ENCODE data around the gene UNC79.
"Not testable (repeated sequence)": the region's sequence is repeated elsewhere in the genome, so short reads cannot be mapped to it uniquely, and the experiment has no call there.

UNC79 gene

GRCh38 chr14:93462479-93462878 lies 31.7 kb downstream of the UNC79 start:
- Histone ChIP-seq H3K9ac (ENCODE audit: insufficient read length, low read depth) (no peak overlapping the region), H3K36me3 (ENCODE audit: insufficient read depth, insufficient read length, low read length) (no peaks in the 10 kb centered on the region), H3K4me3 (ENCODE audit: insufficient read length, low read depth) (no peak overlapping the region), H3K9me3 (ENCODE audit: insufficient read depth, low read length) (no peaks in the 10 kb centered on the region), H3K4me1 (ENCODE audit: insufficient read depth, insufficient read length) (no peaks in the 10 kb centered on the region), H3K27me3 (ENCODE audit: insufficient read depth, insufficient read length) (no peaks in the 10 kb centered on the region)
- no peak for DNase-seq (ENCODE audit: low read depth, low spot score)
- TF ChIP-seq SUZ12 (IDR thresholded peaks at IDR 0.05; ENCODE audit: extremely low read depth, insufficient read depth, insufficient read length): no peak
- TF ChIP-seq ZNF274 (IDR thresholded peaks at IDR 0.05; ENCODE audit: low read depth, low read length): no peak
- no peak for TF ChIP-seq YY1 (IDR thresholded peaks at IDR 0.05; ENCODE audit: insufficient read depth, insufficient read length)

DNA sequence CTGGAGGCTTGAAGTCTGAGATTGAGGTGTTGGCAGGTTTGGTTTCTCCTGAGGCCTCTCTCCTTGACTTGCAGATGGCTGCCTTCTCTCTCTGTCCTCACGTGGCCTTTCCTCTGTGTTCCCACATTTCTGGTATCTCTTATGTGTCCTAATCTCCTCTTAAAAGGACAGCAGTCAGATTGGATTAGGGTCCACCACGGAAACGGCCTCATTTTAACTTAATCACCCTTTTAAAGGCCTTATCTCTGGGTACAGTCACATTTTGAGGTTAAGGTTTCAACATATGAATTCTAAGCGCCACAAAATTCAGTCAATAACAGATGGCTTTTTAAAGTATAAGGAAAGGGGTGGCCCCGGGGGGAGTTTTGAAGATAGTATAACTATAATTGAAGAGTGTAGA lies 33.5 kb downstream of the UNC79 start:
- no peaks in the 10 kb centered on the region for H3K4me1 ChIP-seq (ENCODE audit: insufficient read depth, insufficient read length)
- no peaks in the 10 kb centered on the region for H3K9me3 ChIP-seq (ENCODE audit: insufficient read depth, low read length)
- no peak overlapping the region for H3K9ac ChIP-seq (ENCODE audit: insufficient read length, low read depth)
- H3K36me3 ChIP-seq (ENCODE audit: insufficient read depth, insufficient read length, low read length): no peaks in the 10 kb centered on the region
- DNase-seq (ENCODE audit: low read depth, low spot score): no peak
- TF ChIP-seq SUZ12 (IDR thresholded peaks at IDR 0.05; ENCODE audit: extremely low read depth, insufficient read depth, insufficient read length) (no peak), YY1 (IDR thresholded peaks at IDR 0.05; ENCODE audit: insufficient read depth, insufficient read length) (no peak), ZNF274 (IDR thresholded peaks at IDR 0.05; ENCODE audit: low read depth, low read length) (no peak)
- H3K27me3 ChIP-seq (ENCODE audit: insufficient read depth, insufficient read length): no peaks in the 10 kb centered on the region
- H3K4me3 ChIP-seq (ENCODE audit: insufficient read length, low read depth): no peak overlapping the region

GRCh38 chr14:93475471-93475870 lies 44.7 kb downstream of the UNC79 start:
- no peak for DNase-seq (ENCODE audit: low read depth, low spot score)
- H3K36me3 ChIP-seq (ENCODE audit: insufficient read depth, insufficient read length, low read length): no peaks in the 10 kb centered on the region
- no peaks in the 10 kb centered on the region for H3K9me3 ChIP-seq (ENCODE audit: insufficient read depth, low read length)
- no peaks in the 10 kb centered on the region for H3K4me1 ChIP-seq (ENCODE audit: insufficient read depth, insufficient read length)
- TF ChIP-seq YY1 (IDR thresholded peaks at IDR 0.05; ENCODE audit: insufficient read depth, insufficient read length) (no peak), ZNF274 (IDR thresholded peaks at IDR 0.05; ENCODE audit: low read depth, low read length) (no peak), SUZ12 (IDR thresholded peaks at IDR 0.05; ENCODE audit: extremely low read depth, insufficient read depth, insufficient read length) (no peak)
- no peak overlapping the region for H3K9ac ChIP-seq (ENCODE audit: insufficient read length, low read depth)
- no peak overlapping the region for H3K4me3 ChIP-seq (ENCODE audit: insufficient read length, low read depth)
- no peaks in the 10 kb centered on the region for H3K27me3 ChIP-seq (ENCODE audit: insufficient read depth, insufficient read length)

GRCh38 chr14:93476305-93476704 lies 45.6 kb downstream of the UNC79 start:
- Histone ChIP-seq H3K27me3 (ENCODE audit: insufficient read depth, insufficient read length) (no peaks in the 10 kb centered on the region), H3K36me3 (ENCODE audit: insufficient read depth, insufficient read length, low read length) (no peaks in the 10 kb centered on the region), H3K4me3 (ENCODE audit: insufficient read length, low read depth) (no peak overlapping the region), H3K9ac (ENCODE audit: insufficient read length, low read depth) (no peak overlapping the region), H3K9me3 (ENCODE audit: insufficient read depth, low read length) (no peaks in the 10 kb centered on the region), H3K4me1 (ENCODE audit: insufficient read depth, insufficient read length) (no peaks in the 10 kb centered on the region)
- TF ChIP-seq YY1 (IDR thresholded peaks at IDR 0.05; ENCODE audit: insufficient read depth, insufficient read length): no peak
- TF ChIP-seq SUZ12 (IDR thresholded peaks at IDR 0.05; ENCODE audit: extremely low read depth, insufficient read depth, insufficient read length): no peak
- no peak for TF ChIP-seq ZNF274 (IDR thresholded peaks at IDR 0.05; ENCODE audit: low read depth, low read length)
- no peak for DNase-seq (ENCODE audit: low read depth, low spot score)

- H3K4me1 ChIP-seq (ENCODE audit: insufficient read depth, insufficient read length); H3K27me3 ChIP-seq (ENCODE audit: insufficient read depth, insufficient read length); DNase-seq (ENCODE audit: low read depth, low spot score); H3K36me3 ChIP-seq (ENCODE audit: insufficient read depth, insufficient read length, low read length); H3K4me3 ChIP-seq (ENCODE audit: insufficient read length, low read depth); H3K9ac ChIP-seq (ENCODE audit: insufficient read length, low read depth); H3K9me3 ChIP-seq (ENCODE audit: insufficient read depth, low read length): not testable (repeated sequence)
These were observed 48.3 kb downstream of the UNC79 start for GRCh38 chr14:93479074-93479473.

DNA sequence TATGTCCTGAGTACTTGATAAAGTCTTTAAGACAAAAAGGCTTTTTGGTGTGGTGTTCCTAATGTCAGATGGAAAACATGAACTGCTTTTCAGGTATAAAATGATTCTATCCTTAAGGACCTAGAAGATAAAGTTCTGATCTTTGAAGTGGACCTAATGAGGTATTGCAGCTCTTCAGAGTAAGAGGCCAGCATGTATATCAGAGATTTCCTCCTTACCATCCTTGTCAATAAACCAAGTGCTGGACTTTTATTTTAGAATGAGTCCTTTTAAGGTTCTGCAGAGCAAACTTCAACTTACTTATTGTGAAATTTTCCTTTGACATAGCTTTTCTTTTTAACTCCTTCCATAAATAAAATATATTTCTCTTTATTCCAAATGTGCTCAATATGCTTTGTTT lies 50.1 kb downstream of the UNC79 start:
- no peaks in the 10 kb centered on the region for H3K4me1 ChIP-seq (ENCODE audit: insufficient read depth, insufficient read length)
- H3K9ac ChIP-seq (ENCODE audit: insufficient read length, low read depth): no peak overlapping the region
- no peaks in the 10 kb centered on the region for H3K36me3 ChIP-seq (ENCODE audit: insufficient read depth, insufficient read length, low read length)
- TF ChIP-seq YY1 (IDR thresholded peaks at IDR 0.05; ENCODE audit: insufficient read depth, insufficient read length) (no peak), ZNF274 (IDR thresholded peaks at IDR 0.05; ENCODE audit: low read depth, low read length) (no peak), SUZ12 (IDR thresholded peaks at IDR 0.05; ENCODE audit: extremely low read depth, insufficient read depth, insufficient read length) (no peak)
- no peak for DNase-seq (ENCODE audit: low read depth, low spot score)
- H3K27me3 ChIP-seq (ENCODE audit: insufficient read depth, insufficient read length): no peaks in the 10 kb centered on the region
- H3K9me3 ChIP-seq (ENCODE audit: insufficient read depth, low read length): no peaks in the 10 kb centered on the region
- no peak overlapping the region for H3K4me3 ChIP-seq (ENCODE audit: insufficient read length, low read depth)

GRCh38 chr14:93481758-93482157 lies 51.0 kb downstream of the UNC79 start:
- Histone ChIP-seq H3K4me3 (ENCODE audit: insufficient read length, low read depth) (no peak overlapping the region), H3K9ac (ENCODE audit: insufficient read length, low read depth) (no peak overlapping the region), H3K36me3 (ENCODE audit: insufficient read depth, insufficient read length, low read length) (no peaks in the 10 kb centered on the region), H3K4me1 (ENCODE audit: insufficient read depth, insufficient read length) (no peaks in the 10 kb centered on the region), H3K27me3 (ENCODE audit: insufficient read depth, insufficient read length) (no peaks in the 10 kb centered on the region), H3K9me3 (ENCODE audit: insufficient read depth, low read length) (no peaks in the 10 kb centered on the region)
- no peak for TF ChIP-seq SUZ12 (IDR thresholded peaks at IDR 0.05; ENCODE audit: extremely low read depth, insufficient read depth, insufficient read length)
- no peak for TF ChIP-seq ZNF274 (IDR thresholded peaks at IDR 0.05; ENCODE audit: low read depth, low read length)
- TF ChIP-seq YY1 (IDR thresholded peaks at IDR 0.05; ENCODE audit: insufficient read depth, insufficient read length): no peak
- DNase-seq (ENCODE audit: low read depth, low spot score): no peak

DNA sequence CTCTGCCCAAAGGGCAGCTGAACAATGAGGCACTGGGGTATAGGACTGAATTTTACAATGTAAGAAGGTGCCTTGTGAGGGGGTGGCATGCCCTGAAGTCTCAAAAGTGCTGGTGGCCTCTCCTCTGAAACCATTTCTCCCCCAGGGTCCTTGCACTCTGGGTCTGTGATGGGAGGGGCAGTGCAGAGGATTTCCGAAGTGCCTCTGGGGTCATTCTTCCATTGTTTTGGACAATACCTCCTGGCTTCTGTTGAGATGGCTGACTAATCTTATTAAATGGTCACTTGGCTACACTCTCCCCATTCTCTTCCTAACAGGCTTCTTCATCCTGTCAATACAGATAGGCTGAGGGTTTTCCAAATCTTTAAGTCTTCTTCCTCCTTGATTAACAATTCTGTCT lies 59.3 kb downstream of the UNC79 start:
- H3K27me3 ChIP-seq (ENCODE audit: insufficient read depth, insufficient read length): no peaks in the 10 kb centered on the region

More for the DNA sequence above, 59.3 kb downstream of the UNC79 start:
- Histone ChIP-seq H3K9me3 (ENCODE audit: insufficient read depth, low read length) (no peaks in the 10 kb centered on the region), H3K4me3 (ENCODE audit: insufficient read length, low read depth) (no peak overlapping the region), H3K36me3 (ENCODE audit: insufficient read depth, insufficient read length, low read length) (no peaks in the 10 kb centered on the region), H3K4me1 (ENCODE audit: insufficient read depth, insufficient read length) (no peaks in the 10 kb centered on the region), H3K9ac (ENCODE audit: insufficient read length, low read depth) (no peak overlapping the region)
- TF ChIP-seq YY1 (IDR thresholded peaks at IDR 0.05; ENCODE audit: insufficient read depth, insufficient read length): no peak
- no peak for TF ChIP-seq SUZ12 (IDR thresholded peaks at IDR 0.05; ENCODE audit: extremely low read depth, insufficient read depth, insufficient read length)
- TF ChIP-seq ZNF274 (IDR thresholded peaks at IDR 0.05; ENCODE audit: low read depth, low read length): no peak
- DNase-seq (ENCODE audit: low read depth, low spot score): no peak
